ELF-1 (cell line): Measurements from ENCODE around the gene OPRD1.
A peak's percentile ranks its signal among the peaks of the same experiment; 100 is the strongest.
"Not testable (repeated sequence)": the region's sequence is repeated elsewhere in the genome, so short reads cannot be mapped to it uniquely, and the experiment has no call there.

Experiments used
- DNase-seq: peaks from one replicate; pipeline ENCODE4 v3.0.0-alpha.2; 2016; ENCODE audit warnings: low read depth, low spot score

The OPRD1 gene

DNA sequence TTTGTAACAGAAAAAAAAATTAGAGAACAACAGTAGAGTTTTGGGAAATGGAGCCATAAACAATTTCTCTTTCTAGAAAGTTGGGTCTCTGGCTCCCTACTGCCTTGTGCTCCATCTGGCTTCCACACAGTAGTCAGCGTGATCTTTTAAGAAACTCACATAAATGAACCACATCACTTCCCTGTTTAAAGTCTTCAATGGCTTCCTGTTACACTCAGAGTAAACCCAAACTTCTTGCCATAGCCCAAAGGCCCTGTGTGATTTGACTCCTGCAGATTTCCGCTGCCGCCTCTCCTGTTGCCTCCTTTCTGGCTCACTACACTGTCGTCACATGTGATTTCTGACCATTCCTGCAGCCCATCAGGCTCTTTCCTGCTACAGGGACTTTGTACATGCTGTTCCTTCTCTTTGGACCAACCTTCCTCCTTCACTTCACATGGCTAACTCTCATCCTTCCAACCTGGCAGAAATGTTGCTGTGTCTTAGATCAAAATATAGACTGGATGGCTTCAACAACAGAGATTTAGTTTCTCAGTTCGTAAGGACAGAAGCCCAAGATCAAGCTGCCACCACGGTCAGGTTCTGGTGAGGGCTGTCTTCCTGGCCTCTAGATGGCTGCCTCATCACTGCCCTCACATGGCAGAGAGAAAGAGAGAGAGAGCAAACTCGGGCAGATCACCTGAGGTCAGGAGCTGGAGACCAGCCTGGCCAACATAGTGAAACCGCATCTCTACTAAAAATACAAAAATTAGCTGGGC lies 34.0 kb downstream of the OPRD1 start:
- DNase-seq: peak; percentile 62

DNA sequence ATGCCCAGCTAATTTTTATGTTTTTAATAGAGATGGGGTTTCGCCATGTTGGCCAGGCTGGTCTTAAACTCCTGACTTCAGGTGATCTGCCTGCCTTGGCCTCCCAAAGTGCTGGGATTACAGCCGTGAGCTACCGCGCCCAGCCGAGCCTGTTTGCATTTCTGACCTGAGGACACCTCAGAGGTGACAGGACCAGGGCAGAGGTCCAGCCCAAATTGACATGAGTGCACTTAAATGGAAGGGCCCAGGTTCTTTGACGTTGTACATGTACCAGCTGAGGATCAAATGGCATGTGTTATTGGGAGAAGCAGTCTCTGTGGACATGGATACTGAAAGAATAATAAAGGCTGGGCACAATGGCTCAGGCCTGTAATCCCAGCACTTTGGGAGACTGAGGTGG lies 35.2 kb downstream of the OPRD1 start:
- not testable (repeated sequence) for DNase-seq

DNA sequence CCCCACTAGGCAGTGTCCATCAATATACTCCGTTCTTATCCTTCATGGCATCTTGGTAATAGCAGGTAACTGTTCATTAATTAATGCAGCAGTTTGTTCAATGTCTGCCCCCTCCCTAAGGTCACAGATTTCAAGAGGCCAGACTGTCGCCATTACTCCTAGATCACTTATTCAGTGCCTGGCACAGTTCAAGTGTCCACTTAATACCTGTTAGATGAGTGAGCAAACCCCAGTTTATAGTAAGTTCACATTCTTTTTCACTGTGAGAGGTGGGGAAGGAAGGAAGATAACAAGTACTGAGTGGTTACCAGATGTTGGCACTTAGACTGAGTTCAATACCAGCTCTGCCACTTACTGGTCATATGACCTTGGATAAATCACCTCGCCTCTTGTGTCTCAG lies 36.4 kb downstream of the OPRD1 start:
- no peak for DNase-seq

DNA sequence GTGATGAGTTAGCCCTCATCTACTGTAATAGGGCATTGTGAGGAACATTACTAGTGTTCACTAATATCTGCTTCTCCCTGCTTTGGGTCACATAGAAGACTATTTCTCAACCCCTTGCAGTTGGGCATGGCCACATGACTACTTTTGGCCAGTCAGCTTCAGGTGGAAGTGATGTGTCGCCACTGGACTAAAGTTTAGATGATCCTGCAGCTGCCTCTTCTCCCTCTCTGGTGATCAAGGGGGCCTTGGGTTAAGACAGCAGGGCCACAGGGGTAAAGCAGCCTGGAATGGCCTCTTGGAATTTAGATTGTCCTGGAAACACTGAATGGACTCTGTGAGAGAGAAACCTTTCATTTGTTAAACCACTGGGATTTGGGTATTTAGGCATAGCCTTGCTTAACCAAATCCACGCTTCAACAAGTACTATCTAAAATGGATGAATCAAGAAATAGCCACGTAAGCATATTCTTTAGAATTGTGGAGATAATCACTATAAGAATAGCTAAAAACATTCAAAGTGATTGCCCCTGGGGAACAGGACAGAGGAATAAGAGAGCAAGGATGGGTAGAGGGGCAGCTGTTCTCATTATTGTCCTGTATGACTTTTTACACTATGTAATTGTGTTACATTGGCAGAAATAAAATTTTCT lies 41.2 kb downstream of the OPRD1 start:
- DNase-seq: no peak

DNA sequence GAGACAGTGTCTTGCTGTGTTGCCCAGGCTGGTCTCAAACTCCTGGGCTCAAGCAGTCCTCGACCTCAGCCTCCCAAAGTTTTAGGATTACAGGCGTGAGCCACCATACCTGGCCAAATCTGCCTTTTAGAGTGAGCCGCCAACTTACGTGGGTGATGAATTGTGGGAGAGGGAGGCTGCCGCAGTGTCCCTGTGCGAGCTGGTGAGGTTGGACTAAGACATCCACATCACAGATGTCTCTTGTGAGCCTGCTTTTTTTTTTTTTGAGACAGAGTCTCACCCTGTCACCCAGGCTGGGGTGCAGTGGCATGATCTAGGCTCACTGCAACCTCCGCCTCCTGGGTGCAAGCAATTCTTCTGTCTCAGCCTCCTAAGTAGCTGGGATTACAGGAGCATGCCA lies 42.4 kb downstream of the OPRD1 start:
- not testable (repeated sequence) for DNase-seq

DNA sequence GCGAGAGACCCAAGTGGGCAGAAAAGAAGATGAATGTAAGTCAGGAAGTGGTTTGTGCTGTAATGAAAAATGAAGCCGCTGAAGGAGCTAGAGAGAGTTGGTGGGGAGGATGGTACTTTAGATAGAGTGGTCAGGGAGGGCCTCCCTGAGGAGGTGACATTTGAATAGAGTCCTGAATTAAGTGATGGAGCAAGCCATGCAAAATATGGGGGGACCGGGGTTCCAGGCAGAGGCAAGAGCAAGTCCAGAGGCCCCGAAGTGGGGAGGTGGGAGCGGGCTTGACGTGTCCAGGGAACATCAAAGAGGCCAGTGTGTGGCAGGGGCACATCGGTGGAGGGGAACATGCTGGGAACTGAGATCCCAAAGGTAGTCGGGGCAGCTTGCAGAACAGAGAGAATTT lies 43.1 kb downstream of the OPRD1 start:
- no peak for DNase-seq

DNA sequence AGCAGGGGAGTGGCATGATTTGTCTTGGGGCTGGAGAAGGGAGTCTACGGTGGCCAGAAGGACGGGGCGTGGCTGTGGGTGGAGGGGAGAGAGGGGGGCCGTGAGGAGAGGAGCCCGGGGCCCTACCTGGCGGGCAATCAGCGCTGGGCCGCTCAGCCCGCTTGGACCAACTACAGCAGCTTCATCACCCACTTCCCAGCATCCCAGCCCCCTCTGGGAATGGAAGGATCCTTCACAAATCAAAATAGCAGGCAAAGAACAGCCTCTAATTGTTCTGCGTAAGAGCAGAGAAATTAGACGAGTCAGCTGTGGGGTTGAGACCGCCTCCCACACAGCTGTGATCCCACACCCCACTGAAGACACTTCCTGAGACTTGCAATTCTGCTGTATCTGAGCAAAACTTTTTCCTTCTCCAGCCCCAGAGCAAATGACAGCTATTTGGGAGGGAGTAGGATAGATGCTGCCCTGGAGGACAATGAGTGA lies 43.5 kb downstream of the OPRD1 start:
- no peak for DNase-seq

DNA sequence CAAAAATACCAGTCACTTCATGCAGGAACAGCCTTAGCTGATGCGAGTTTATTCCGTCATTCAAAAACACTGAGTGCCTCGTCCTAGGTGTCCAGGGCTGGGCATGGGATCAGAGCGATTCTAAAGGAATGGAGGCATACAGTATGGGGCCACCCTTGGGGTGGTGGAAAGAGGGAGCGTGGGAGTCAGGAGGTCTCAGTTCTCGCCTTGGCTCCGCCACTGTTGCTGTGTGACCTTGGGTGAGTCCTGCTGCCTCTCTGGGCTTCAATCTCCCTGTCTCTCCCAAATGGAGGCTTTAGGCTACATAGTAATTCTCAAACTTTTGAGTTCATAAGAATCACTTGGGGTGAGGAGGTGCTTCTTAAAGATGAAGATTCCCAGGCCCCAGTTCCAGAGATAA lies 44.0 kb downstream of the OPRD1 start:
- no peak for DNase-seq

DNA sequence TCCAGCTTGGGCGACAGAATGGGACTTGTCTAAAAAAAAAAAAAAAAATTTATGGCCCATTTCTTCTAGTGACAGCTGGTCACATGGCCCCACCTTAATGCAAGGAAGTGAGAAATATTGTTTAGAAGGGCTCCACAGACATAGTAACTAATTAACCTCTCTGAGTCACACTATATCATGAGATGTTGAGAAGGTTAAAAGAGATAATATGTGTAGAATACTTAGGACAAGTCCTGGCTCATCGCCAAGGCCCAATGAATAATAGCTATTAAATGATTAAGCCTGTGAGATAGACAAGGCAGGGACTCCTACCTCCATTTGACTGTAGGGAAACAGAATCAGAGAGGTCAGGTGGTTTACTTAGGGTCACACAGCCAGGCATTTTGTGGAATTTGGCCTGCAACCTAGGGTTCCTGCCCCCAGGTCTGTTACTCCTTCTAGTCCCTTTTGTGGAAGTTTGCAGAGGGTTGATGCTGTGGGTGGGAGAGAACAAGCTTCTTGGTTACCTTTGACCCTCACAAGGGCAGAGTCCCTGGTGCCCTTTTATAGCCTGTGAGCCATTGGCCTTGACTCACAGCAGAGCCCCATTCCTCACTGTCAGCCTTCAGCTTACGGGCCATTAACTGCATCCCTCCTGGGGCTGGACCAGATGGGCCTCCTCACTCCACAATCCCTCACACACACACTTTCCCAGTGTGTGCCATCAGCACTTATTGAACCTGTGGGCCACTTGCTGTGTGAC lies 48.5 kb downstream of the OPRD1 start:
- no peak for DNase-seq

DNA sequence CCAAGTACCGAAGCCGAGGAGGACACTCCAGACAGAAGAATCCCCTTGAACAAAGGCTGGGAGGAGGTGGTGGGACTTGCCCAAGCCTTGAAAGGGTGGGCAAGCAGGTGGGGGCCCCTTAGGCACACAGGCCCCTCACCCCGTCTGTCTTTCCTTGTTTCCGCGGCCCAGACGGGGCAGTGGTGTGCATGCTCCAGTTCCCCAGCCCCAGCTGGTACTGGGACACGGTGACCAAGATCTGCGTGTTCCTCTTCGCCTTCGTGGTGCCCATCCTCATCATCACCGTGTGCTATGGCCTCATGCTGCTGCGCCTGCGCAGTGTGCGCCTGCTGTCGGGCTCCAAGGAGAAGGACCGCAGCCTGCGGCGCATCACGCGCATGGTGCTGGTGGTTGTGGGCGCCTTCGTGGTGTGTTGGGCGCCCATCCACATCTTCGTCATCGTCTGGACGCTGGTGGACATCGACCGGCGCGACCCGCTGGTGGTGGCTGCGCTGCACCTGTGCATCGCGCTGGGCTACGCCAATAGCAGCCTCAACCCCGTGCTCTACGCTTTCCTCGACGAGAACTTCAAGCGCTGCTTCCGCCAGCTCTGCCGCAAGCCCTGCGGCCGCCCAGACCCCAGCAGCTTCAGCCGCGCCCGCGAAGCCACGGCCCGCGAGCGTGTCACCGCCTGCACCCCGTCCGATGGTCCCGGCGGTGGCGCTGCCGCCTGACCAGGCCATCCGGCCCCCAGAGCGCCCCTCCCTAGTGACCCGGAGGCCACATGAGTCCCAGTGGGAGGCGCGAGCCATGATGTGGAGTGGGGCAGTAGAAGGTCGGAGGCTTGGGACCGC lies 50.8 kb downstream of the OPRD1 start:
- no peak for DNase-seq

DNA sequence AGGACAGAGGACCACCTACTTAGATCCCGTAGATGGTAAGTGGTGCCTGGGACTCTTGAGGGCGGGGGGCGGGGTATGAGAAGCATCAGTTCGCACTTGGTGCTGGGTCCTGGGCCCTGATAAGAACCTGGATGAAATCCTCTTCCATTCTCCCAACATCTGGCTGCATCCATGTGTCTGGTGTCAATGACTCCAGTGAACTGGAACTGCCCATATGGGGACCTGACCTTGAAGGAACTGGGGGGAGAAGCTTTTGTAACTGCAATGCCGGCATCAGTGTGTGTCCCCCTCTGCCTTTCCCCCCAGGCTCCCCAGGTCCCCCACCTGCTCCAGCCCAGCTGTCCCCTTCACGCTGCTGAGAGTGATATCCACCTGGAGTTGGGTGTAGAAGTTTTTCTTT lies 52.7 kb downstream of the OPRD1 start:
- no peak for DNase-seq

DNA sequence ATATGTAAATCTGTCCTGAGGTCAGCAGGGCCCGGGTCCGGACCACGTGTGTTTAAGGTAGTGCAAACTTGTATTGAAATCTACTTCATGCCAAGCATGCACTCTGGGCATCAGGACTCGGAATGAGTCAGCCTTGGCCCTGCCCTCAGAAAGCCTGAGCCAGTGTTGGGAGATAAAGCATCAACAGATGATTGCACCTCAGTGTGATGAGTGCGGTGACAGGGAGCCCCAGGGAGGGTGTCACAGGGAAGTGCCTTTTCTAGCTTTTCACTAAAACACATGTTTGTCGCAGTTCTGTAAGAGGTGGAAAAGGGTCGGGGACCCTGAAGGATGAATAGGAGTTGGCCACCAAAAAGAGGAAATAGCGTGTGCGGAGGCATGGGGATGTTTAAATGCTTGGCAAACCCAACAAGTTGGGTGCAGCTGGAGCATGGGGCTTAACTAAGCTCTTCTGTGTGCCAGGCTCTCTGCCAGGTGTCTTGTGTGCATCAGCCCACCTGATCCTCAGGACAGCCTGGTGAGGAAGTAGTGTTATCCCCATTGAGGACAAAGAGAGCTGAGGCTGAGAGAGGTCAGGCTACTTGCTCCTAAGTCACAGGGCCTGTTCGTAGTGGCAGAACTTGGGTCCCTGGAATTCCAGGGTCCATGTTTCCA lies 54.2 kb downstream of the OPRD1 start:
- no peak for DNase-seq

DNA sequence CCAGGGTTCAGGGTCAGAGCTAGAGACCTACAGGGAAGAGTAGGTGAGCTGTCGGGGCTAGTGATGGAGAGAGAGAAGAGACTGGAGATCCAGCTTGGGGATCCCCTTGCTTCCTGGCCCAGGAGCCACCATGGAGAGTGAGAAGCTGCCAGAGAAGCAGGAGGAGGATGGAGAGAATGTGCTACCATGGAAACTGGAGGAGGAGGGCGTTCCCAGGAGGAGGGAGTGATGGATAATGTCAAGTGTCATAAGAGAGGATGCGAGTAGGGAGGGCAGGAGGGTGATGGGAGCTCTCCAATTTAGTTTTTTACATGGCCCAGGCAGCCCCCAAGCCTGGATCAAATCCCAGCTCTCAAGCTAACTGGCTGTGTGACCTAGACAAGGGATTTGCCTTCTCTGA lies 55.9 kb downstream of the OPRD1 start:
- no peak for DNase-seq

DNA sequence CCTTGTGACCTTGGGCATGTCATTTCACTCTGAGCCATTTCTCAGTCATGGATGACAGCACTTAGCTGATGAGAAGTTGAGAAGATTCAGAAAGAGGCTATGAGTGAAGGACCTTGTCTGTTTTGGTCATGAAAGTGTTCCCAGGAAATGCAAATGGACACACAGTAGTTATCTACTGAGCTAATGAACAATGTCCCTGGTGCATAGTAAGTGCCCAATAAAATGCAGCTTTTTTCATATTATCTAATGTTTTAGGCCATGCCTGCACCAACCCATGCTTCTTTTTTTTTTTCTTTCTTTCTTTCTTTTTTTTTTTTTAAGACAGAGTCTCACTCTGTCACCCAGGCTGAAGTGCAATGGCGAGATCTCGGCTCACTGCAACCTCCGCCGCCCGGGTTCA lies 58.0 kb downstream of the OPRD1 start:
- no peak for DNase-seq

DNA sequence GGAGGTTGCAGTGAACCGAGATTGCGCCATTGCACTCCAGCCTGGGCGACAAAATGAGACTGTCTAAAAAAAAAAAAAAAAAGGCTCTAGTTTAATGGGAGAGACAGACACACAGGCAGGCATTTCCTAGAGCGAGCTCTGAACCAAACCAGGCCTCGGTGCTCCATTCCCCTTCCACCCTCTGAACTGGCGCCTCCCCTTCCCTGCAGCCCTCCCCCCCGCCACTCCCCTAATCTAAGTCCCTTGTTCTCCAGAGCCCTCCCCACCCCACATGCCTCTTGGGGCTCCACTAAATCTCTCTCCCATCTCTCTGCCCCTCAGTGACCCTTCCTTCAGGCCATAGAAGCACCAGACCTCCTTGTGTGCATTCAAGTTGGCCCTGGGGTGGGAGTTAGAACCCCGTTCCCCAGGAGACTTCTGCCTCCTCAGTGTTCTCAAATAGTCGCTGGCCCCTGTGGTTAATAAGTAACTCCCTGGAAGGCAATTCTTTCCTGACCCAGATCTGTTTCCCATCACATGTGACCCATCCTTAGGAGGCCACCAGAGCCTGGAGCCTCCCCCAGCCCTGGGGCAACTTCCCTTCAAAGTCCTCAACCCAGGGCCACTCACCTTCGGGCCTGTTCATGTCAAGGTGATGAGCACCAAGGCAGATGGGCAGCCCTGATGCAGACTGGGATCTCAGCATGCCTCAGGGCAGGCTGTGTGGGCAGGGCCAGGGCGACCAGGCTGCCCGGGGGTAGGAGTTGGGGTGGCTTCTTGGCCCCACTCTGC lies 59.8 kb downstream of the OPRD1 start:
- DNase-seq: peak; percentile 81

DNA sequence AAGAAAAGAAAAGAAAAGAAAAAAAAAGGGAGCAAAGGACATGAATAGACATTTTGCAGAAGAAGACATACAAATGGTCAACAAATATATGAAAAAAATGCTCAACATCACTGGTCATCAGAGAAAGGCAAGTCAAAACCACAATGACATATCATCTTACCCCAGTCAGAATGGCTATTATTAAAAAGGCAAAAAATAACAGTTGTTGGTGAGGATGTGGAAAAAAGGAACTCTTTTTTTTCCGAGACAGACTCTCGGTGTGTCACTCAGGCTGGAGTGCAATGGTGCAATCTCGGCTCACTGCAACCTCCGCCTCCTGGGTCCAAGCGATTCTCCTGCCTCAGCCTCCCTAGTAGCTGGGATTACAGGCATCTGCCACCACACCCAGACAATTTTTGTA lies 63.2 kb downstream of the OPRD1 start:
- not testable (repeated sequence) for DNase-seq

DNA sequence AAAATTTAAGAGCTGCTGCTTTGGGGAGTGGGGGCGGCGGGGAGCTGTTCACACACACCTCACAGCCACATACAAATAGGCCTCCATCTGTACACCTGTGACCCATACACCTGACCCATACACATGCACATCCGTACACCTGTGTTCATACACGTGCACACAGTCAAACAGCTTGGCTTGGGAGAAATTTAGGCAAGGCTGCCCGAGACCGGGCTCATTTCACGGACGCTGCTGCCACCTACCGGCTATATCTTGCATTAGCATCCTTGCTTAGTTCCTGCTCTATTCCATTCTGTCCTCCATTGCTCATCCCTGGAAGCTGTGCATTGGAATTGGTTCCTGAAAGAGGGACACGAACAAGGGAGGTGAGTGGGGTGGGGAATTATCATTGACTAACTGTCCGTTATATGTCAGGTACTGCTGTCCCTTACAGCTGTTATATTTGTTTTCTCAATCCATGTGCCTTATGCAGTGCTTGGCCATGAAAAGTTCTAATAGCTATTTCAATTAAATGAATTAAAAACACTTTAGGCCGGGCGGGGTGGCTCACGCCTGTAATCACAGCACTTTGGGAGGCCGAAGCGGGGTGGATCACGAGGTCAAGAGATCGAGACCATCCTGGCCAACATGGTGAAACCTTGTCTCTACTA lies 65.3 kb downstream of the OPRD1 start:
- DNase-seq: peak; percentile 87

DNA sequence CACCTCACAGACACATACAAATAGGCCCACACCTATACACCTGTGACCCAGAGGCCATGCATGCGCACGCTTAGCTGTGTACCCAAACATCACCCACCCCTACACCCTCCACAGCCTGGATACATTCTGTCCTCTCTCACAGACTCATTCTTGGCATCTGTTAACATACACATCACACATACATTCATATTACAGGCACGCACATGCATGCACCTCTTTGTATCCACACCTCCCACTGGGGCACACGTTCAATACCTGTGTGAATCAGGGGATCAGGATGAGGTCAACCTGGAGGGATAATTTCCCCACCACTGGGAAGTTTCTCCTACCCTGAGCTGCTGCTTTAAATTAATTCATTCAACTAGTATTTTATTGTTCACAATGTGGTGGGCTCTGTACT lies 66.8 kb downstream of the OPRD1 start:
- no peak for DNase-seq

DNA sequence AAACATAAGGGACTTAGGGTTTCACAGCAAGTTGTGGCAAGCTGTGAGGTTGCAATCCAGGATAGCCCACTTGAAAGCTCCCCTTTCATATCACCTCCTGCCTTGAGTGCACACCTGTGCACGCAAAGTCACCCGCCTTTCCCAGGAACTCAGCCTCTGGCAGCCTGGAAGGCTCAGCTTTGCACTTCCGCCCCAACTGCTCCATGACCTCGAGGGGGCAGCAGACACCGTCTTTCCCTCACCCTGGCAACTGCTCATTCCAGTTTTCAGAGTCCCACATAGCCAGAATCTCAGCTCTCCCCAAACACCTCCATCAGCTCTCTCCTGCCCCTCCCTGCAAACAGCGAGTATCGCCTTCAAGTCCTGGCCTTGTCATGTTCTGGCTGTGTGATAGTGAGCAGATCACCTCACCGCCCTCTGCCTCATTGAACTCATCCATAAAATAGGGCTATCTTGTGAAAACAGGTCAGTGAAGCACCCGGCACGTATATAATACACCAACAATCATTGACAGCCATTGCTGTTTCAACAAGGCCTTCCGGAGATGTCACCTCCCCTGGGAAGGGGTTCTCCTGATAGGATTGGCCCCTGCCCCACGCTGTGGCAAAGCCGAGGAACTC lies 70.1 kb downstream of the OPRD1 start:
- peak; percentile 98 for DNase-seq

DNA sequence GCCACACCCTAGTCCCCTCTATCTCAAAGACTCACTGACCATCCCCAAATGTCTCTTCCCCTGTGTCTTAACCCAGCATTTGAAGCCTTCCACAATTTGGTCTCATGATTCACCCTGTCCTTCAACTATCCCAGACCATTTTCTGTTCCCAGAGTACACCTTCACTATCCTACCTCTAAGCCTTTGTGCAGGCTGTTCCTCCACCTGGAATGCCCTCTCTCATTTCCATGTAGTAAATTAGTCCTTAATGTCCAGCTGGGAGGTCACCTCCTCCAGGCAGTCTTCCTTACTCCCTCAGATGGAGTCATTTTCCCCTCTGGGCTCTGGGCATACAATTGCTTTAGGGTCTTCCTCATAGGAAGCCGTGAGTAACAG lies 71.3 kb downstream of the OPRD1 start:
- DNase-seq: no peak
